ENCODE measurements around the gene SCCPDH. TPM values are rescaled to one million over a fixed set of nuclear protein-coding genes. Genes with fewer than 3 reads are reported as not detected.
A peak's percentile ranks its signal among the peaks of the same experiment; 100 is the strongest.
"Not testable (repeated sequence)": the region's sequence is repeated elsewhere in the genome, so short reads cannot be mapped to it uniquely, and the experiment has no call there.

The SCCPDH gene
- total RNA-seq, 2 experiments from 2014 or later: 13.7 to 14.4 TPM

DNA sequence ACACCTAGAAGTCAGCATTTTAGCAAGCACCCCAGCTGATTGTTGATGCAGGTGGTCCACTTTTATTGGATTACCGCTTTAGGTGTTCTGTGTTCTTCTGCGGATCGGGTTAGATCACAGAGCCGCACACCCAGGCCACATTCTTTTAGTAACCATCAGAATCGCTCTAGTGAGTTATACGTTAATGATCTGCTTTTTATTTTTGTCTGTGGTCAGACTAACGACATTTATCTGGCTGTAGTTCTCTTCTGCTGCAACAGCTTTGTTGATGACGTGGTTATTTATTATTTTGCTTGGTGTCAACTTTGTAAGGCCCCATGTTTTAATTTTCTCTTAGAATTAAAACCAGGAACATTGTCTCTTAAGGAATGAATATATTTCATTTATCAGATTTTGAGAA is 18.2 kb downstream of the SCCPDH start:
- DNase-seq (no peak), ATAC-seq (ENCODE audit: low read depth) (no peak)
- no peak overlapping the region for H3K4me3 Mint-ChIP-seq
- H3K36me3 Mint-ChIP-seq: peaks cover 44% of the 10 kb centered on the region
- H3K9me3 Mint-ChIP-seq: peaks cover 8% of the 10 kb centered on the region
- no peaks in the 10 kb centered on the region for H3K4me1 Mint-ChIP-seq
- H3K27ac Mint-ChIP-seq: no peak overlapping the region
- H3K27me3 Mint-ChIP-seq: no peaks in the 10 kb centered on the region
- POLR2A ChIA-PET: no interaction called here

DNA sequence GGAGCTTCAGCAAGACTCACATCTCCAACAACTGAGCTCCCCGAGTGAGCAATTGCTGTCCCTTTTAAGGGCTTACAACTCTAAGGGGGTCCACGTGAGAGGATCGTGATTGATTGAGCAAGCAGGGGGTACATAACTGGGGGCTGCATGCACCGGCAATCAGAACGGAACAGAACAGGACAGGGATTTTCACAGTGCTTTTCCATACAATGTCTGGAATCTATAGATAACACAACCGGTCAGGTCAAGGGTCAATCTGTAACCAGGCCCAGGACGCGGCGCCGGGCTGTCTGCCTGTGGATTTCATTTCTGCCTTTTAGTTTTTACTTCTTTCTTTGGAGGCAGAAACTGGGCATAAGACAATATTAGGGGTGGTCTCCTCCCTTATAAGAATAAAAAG is 21.9 kb downstream of the SCCPDH start:
- H3K9me3 Mint-ChIP-seq; H3K27ac Mint-ChIP-seq; ATAC-seq (ENCODE audit: low read depth); H3K4me3 Mint-ChIP-seq; H3K27me3 Mint-ChIP-seq; DNase-seq; POLR2A ChIA-PET; H3K4me1 Mint-ChIP-seq: not testable (repeated sequence)
- peaks cover 27% of the 10 kb centered on the region for H3K36me3 Mint-ChIP-seq

DNA sequence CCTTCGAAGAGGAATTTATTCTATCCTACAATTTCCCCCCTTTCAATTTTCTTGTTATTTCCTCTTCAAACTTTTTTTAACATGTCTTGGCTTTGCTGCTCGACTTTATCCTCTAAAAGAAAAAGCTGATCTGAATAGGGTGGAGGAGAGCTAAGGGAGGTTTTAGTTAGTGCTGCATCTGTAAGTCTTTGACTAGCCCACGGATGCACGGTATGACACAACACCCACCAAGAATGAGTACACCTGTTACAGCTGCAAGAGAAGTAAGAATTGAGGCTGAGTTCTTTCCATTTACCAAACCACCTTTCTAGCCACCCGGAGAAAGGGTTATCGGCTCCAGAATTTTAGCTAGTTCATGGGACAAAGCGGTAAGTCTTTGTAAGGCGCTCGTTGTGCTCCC is 23.8 kb downstream of the SCCPDH start:
- H3K4me1 Mint-ChIP-seq: no peaks in the 10 kb centered on the region
- POLR2A ChIA-PET: interaction anchor here (0.6 kb wide), 1 partner anchor 106 kb away, joined by 4 read pairs; no protein-coding TSS in a partner anchor
- no peaks in the 10 kb centered on the region for H3K9me3 Mint-ChIP-seq
- no peak overlapping the region for H3K27ac Mint-ChIP-seq
- ATAC-seq (ENCODE audit: low read depth) (no peak), DNase-seq (no peak)
- H3K27me3 Mint-ChIP-seq: no peaks in the 10 kb centered on the region
- H3K36me3 Mint-ChIP-seq: peaks cover 10% of the 10 kb centered on the region
- H3K4me3 Mint-ChIP-seq: no peak overlapping the region

DNA sequence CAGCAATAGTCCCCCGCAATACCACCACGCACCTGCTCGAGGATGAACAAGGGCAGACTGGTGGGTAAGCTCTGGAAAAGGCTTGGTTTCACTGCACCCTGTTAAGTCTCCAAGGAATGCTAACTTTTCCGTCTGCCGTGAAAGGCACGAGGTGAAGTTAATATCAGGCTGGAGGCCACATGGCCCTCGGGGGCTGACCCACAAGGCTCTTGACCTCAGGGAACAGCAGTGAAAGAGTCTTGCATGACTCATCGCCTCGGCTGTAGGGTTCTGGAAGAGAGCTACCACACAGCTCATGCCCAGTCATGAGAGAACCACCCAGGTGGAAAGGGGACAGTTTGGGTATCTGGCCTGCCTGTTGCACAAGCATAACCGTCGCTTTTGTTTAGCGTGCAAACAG is 24.7 kb downstream of the SCCPDH start:
- H3K9me3 Mint-ChIP-seq: no peaks in the 10 kb centered on the region
- no peak for ATAC-seq (ENCODE audit: low read depth)
- POLR2A ChIA-PET: no interaction called here
- DNase-seq: no peak
- H3K27me3 Mint-ChIP-seq: no peaks in the 10 kb centered on the region
- H3K36me3 Mint-ChIP-seq: peaks cover 7% of the 10 kb centered on the region
- H3K4me3 Mint-ChIP-seq: no peak overlapping the region
- H3K27ac Mint-ChIP-seq: no peak overlapping the region
- no peaks in the 10 kb centered on the region for H3K4me1 Mint-ChIP-seq

DNA sequence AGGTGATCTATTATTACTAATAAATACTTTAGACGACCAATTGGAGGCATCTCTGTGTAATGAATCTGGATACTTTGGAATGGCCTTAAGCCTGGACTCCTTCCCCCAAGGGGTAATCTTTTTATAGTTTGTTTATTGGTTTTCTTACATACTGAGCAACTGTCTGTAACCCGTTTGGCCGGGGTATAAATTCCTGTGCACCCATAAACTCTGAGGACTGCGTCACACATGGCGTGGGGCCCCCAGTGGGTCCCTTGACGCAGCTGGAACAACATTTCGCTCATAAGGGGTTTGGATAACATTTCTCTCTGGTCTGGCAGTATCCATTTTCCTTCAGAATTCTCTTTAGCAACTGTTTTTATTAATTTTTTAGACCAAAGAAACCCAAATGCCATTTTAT is 26.5 kb downstream of the SCCPDH start:
- ATAC-seq (ENCODE audit: low read depth) (no peak), DNase-seq (no peak)
- no peak overlapping the region for H3K27ac Mint-ChIP-seq
- no peaks in the 10 kb centered on the region for H3K4me1 Mint-ChIP-seq
- no peaks in the 10 kb centered on the region for H3K27me3 Mint-ChIP-seq
- peaks cover 3% of the 10 kb centered on the region for H3K36me3 Mint-ChIP-seq
- POLR2A ChIA-PET: no interaction called here
- no peak overlapping the region for H3K4me3 Mint-ChIP-seq
- no peaks in the 10 kb centered on the region for H3K9me3 Mint-ChIP-seq

DNA sequence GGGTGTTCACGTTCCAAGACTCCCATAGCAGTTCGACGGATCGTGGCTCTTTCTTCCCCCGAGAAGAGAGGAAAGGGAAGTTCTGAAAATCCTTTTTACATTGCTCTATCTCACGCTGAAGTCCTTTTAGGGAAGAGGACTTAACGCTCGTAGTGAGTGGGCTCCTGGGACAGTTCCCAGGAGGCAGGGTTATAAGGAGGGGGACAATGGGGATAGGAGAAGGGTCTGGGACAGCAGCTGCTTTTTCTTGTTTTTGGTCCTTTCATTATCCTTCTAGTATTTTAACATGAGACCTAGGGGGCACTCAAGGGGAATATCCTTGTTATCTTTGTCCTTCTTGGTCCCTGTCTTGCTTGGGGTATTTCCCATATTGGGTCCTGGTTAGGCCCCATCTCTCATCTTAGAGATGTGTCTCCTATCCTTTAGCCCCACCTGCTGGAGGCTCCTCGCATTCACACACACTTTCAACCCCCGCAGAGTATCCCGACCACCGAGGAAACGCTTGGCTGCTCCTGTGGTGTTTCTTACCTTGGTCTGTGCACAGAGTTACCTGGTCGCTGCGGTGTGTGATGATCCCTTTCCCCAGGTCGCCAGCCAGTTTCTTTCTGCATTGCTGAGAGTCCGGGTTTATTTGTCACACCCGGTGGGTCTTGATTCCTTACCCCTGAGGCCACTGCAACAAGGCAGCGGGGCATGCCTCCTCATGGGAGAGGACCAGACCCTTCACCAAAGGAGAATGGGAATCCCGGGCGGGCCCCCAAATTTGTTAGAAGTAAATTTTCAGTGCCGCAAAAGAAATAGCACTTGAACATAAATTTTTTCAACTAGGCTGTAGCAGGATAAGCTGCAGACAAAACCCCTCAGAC is 29.7 kb downstream of the SCCPDH start:
- ATAC-seq (ENCODE audit: low read depth) (peak; percentile 89), DNase-seq (peak; percentile 61)
- Mint-ChIP-seq H3K36me3 (peaks cover under 1% of the 10 kb centered on the region), H3K4me1 (no peaks in the 10 kb centered on the region), H3K27ac (no peak overlapping the region), H3K9me3 (no peaks in the 10 kb centered on the region), H3K4me3 (no peak overlapping the region), H3K27me3 (no peaks in the 10 kb centered on the region)
- POLR2A ChIA-PET: no interaction called here

DNA sequence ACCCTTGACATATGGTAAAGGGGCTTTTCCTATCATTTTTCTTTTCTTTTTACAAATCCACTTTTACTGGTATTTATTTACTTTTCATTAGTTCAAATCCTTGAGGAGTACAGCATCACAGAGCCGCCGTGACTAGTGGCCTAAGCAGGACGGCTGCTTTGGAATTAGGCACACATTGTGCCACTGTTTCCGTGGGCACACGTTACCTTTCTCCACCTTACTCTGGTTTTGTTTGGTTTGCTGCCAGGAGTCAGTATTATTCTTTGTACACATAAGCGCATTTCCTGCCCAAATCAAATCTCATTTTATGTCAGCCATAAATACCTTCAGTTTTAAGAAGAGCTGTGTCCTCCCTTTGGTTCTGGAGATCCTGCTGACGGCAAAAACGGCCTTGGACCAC is 31.2 kb downstream of the SCCPDH start:
- ATAC-seq (ENCODE audit: low read depth): no peak
- Mint-ChIP-seq H3K27ac (no peak overlapping the region), H3K4me1 (no peaks in the 10 kb centered on the region), H3K4me3 (no peak overlapping the region), H3K27me3 (no peaks in the 10 kb centered on the region), H3K36me3 (peaks cover 4% of the 10 kb centered on the region), H3K9me3 (no peaks in the 10 kb centered on the region)
- DNase-seq: no peak
- POLR2A ChIA-PET: no interaction called here

DNA sequence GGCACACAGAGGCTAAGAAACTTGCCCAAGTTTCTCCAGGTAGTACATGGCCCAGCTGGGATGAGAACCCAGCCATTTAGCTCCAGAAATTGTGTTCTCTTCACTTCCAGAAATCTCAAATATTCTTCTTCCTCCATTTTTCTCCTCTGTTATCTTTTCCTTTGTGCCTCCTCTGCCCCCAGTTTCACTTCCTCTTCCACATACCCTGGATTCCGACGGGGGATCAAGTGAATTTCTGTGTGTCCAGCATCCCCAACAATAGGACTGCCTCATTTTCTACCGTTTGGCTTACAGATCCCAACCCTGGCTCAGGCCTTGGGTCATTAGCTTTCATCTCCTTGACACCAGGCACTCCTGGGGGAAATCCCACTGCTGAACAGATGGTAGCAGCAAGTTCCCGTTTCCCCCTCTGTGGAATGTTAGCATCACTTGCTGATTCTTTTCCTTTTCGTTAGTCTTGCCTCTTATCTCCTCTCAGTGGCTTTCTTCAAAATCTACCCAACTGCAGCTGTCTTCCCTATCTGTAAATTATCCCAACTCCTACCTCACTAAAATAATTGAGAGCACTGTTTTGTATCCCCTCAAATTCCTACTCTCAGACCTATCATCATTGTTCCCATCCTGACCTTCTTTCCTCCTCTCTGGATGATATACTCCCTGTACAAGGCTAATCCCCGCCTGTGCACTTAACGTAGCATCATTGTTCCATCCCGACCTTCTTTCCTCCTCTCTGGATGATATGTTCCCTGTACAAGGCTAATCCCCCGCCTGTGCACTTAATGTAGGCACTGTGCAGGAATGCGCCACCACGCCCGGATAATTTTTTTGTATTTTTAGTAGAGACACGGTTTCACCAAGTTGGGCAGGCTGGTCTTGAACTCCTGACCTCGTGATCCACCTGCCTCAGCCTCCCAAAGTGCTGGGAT is 36.5 kb downstream of the SCCPDH start:
- peaks cover 20% of the 10 kb centered on the region for H3K36me3 Mint-ChIP-seq
- no peak overlapping the region for H3K4me3 Mint-ChIP-seq
- no peaks in the 10 kb centered on the region for H3K9me3 Mint-ChIP-seq
- DNase-seq (no peak), ATAC-seq (ENCODE audit: low read depth) (no peak)
- no peaks in the 10 kb centered on the region for H3K27me3 Mint-ChIP-seq
- H3K4me1 Mint-ChIP-seq: no peaks in the 10 kb centered on the region
- POLR2A ChIA-PET: no interaction called here
- no peak overlapping the region for H3K27ac Mint-ChIP-seq

DNA sequence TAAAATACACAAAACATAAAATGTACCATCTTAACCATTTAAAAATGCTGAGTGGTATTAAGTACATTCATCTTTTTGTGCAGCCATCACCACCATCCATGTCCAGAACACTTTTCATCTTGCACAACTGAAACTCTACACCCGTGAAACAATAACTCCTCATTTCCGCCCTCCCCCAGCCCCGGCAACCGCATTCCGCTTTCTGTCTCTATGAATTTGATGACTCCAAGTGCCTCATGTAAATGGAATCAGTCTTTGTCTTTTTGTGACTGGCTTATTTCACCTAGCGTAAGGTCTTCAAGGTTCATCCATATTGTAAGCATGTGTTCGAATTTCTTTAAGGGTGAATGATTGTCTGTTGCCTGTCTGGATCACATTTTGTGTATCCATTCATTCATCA is 37.2 kb downstream of the SCCPDH start:
- Mint-ChIP-seq H3K4me3 (no peak overlapping the region), H3K27me3 (no peaks in the 10 kb centered on the region), H3K9me3 (no peaks in the 10 kb centered on the region), H3K4me1 (no peaks in the 10 kb centered on the region), H3K36me3 (peaks cover 20% of the 10 kb centered on the region), H3K27ac (no peak overlapping the region)
- POLR2A ChIA-PET: no interaction called here
- no peak for ATAC-seq (ENCODE audit: low read depth)
- DNase-seq: no peak

DNA sequence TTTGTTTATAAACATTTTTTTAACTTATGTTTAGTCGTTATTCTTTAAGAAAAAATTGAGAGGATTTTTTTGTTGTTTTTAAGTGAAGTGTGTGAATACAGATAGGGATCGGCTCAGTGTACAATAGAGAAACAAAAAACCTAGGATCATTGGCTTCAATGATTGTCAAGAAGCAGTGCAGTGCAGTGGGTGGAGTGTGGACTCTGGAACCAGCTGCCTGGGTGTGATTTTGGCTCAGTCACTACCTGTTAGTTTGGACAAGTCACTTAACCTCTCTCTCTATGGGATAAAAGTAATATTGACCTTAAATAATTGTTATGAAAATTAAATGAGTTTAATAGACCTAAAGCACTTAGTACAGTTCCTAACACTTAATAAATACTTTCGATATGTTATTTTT is 41.3 kb downstream of the SCCPDH start:
- POLR2A ChIA-PET: no interaction called here
- H3K4me3 Mint-ChIP-seq: no peak overlapping the region
- H3K36me3 Mint-ChIP-seq: peaks cover 17% of the 10 kb centered on the region
- ATAC-seq (ENCODE audit: low read depth) (no peak), DNase-seq (no peak)
- no peaks in the 10 kb centered on the region for H3K27me3 Mint-ChIP-seq
- no peaks in the 10 kb centered on the region for H3K4me1 Mint-ChIP-seq
- no peaks in the 10 kb centered on the region for H3K9me3 Mint-ChIP-seq
- H3K27ac Mint-ChIP-seq: no peak overlapping the region

DNA sequence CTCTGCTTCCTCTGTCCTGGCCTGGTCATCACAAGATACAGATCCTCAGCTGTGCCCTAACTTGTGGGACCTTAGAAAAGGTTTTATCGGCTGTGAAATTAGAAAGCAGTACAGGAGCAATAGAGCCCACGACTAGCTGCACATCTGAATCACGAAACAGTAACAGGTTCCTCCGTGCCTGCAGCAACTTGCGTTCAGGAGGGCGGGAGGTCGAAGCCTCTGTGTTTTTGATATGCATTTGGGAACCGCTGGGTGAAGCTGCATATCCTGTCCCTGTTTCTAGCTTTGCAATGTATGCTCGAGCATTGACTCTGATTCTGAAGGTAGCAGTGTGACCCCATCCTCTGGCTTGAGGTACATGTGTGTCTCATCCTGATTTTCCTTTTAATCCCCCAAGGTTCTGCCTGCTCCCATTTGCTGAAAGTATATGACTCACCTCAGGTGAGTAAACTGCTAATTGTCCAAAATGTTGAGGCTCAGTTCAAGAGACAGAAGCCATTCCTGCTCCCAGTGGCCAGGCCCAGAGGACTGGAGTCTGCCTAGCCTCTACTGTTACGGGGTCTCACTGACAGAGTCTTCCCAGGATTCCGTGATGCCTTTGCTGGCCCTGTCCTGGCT is 44.3 kb downstream of the SCCPDH start:
- Mint-ChIP-seq H3K27me3 (no peaks in the 10 kb centered on the region), H3K36me3 (peaks cover 14% of the 10 kb centered on the region)
- POLR2A ChIA-PET: no interaction called here

DNA sequence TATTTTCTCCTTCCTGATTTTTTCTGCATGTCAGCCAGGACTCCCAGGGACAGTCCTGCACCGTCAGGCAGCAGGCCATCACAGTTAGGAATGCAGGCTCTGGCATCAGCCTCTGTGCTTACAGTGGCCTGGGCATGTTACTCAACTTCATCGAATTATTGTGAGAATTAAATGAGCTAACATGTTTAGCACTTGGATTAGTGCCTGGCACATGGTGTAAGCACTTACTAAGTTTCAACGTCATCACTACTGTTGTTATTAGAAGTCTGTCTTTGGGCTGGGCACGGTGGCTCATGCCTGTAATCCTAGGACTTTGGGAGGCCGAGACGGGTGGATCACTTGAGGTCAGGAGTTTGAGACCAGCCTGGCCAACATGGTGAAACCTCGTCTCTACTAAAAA is 45.1 kb downstream of the SCCPDH start:
- POLR2A ChIA-PET: no interaction called here
- Mint-ChIP-seq H3K27me3 (no peaks in the 10 kb centered on the region), H3K27ac (no peak overlapping the region), H3K9me3 (no peaks in the 10 kb centered on the region), H3K4me3 (no peak overlapping the region), H3K4me1 (peaks cover 3% of the 10 kb centered on the region), H3K36me3 (peaks cover 8% of the 10 kb centered on the region)
- DNase-seq (no peak), ATAC-seq (ENCODE audit: low read depth) (no peak)

More for the DNA sequence above, 44.3 kb downstream of the SCCPDH start:
- H3K27ac Mint-ChIP-seq: no peak overlapping the region
- peaks cover 3% of the 10 kb centered on the region for H3K4me1 Mint-ChIP-seq
- DNase-seq (no peak), ATAC-seq (ENCODE audit: low read depth) (no peak)
- no peak overlapping the region for H3K4me3 Mint-ChIP-seq
- H3K9me3 Mint-ChIP-seq: no peaks in the 10 kb centered on the region

DNA sequence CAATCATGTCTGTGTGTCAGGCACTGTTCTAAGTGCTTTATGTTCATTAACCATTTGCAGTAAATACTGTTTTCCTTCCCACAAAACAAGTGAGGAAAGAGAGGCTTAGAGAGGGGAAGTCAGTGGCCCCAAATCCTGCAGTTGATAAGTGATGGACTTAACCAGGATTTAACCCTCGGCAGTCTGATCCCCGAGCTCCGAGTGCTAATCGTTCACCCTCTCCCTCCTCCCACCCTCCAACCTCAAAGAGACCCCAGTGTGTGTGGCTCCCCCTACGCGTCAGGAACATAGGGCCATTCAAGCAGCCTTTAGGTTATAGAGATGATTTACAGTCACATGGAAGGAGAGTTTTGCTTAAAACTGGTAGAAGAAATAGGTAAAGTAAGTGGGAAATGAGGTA is 47.2 kb downstream of the SCCPDH start:
- Mint-ChIP-seq H3K36me3 (peaks cover 12% of the 10 kb centered on the region), H3K27ac (no peak overlapping the region), H3K4me1 (peaks cover 3% of the 10 kb centered on the region), H3K27me3 (no peaks in the 10 kb centered on the region), H3K4me3 (no peak overlapping the region), H3K9me3 (no peaks in the 10 kb centered on the region)
- DNase-seq (no peak), ATAC-seq (ENCODE audit: low read depth) (no peak)
- POLR2A ChIA-PET: no interaction called here

Measured in activated naive CD8-positive, alpha-beta T cell treated with anti-CD3 and anti-CD28 coated beads, Interleukin-2, amount 10 ng/mL, durations not matched to agents 7 days and 5 days (primary cell).